Activated CD8-positive, alpha-beta T cell treated with anti-CD3 and anti-CD28 coated beads, Interleukin-2, amount 10 ng/mL, durations not matched to agents 7 days and 5 days (primary cell): ENCODE measurements around the gene KIF26B. TPM values are rescaled to one million over a fixed set of nuclear protein-coding genes. Genes with fewer than 3 reads are reported as not detected.

Experiments
- ATAC-seq: fragments of 150-1000 bp; cut with Tn5 transposase; one replicate; pipeline ENCODE4 v1.10.0; 2021; ENCODE audit warnings: moderate library complexity
- CTCF ChIA-PET: fragments of 350-600 bp; sonication (Branson Sonifier 250); formaldehyde crosslinking; loops from one replicate; lab custom pipeline; 2021; ENCODE audit warnings: antibody characterized with exemption; lab: Charles Lee
- POLR2A ChIA-PET: fragments of 350-600 bp; sonication (Branson Sonifier 250); formaldehyde crosslinking; loops from one replicate; lab custom pipeline; 2021; ENCODE audit warnings: antibody characterized with exemption; lab: Charles Lee
- DNase-seq: peaks from one replicate; pipeline ENCODE4 v3.0.0-alpha.2; 2020
- H3K27ac Mint-ChIP-seq: one replicate; pipeline ENCODE4 v1.8.0; 2021; ENCODE audit warnings: mild to moderate bottlenecking, mixed read lengths
- H3K27me3 Mint-ChIP-seq: one replicate; pipeline ENCODE4 v1.8.0; 2021; ENCODE audit warnings: low read depth, mixed read lengths
- H3K36me3 Mint-ChIP-seq: one replicate; pipeline ENCODE4 v1.8.0; 2021; ENCODE audit warnings: low read depth, mixed read lengths
- H3K4me1 Mint-ChIP-seq: one replicate; pipeline ENCODE4 v1.8.0; 2021; ENCODE audit warnings: low read depth, mixed read lengths
- H3K4me3 Mint-ChIP-seq: one replicate; pipeline ENCODE4 v1.8.0; 2021; ENCODE audit warnings: mild to moderate bottlenecking, mixed read lengths
- H3K9me3 Mint-ChIP-seq: one replicate; pipeline ENCODE4 v1.8.0; 2022; ENCODE audit warnings: mixed read lengths; ENCODE audit not compliant: insufficient read depth
- total RNA-seq, 2 experiments: library from RNA; stranded (reverse); gene quantifications; one replicate each; pipeline ENCODE4 v1.2.3, GENCODE V29; 2021

The KIF26B gene
- total RNA-seq, 2 experiments from 2014 or later, result 0.03 to 0.08 TPM

DNA sequence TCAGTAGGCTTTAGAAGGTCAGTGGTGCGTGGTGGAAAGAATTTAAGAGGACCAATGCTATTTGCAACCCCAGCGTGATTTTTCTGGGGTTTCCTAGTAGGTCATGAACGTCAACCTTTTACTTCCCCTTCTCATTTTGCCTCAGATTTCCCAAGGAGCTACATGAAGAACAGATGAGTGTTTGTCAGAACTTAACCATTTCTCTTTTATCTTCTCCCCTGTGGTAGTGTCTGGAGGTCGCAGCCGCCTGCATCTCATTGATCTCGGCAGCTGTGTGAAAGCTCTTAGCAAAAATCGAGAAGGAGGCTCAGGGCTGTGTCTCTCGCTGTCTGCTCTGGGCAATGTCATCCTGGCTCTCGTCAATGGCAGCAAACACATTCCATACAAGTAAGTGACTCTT is 491.1 kb downstream of the KIF26B start:
- Mint-ChIP-seq H3K36me3 (no peaks in the 10 kb centered on the region), H3K9me3 (peaks cover 23% of the 10 kb centered on the region), H3K4me1 (no peaks in the 10 kb centered on the region), H3K27me3 (peaks cover 2% of the 10 kb centered on the region), H3K27ac (no peak overlapping the region), H3K4me3 (no peak overlapping the region)
- ATAC-seq (no peak), DNase-seq (no peak)
- ChIA-PET CTCF (no interaction called here), POLR2A (no interaction called here)

GRCh38 chr1:245648749-245649522 is 494.2 kb downstream of the KIF26B start:
- Mint-ChIP-seq H3K9me3 (peaks cover 6% of the 10 kb centered on the region), H3K4me1 (no peaks in the 10 kb centered on the region), H3K4me3 (no peak overlapping the region), H3K36me3 (no peaks in the 10 kb centered on the region), H3K27me3 (peaks cover 2% of the 10 kb centered on the region), H3K27ac (no peak overlapping the region)
- DNase-seq, result no peak
- POLR2A ChIA-PET, result interaction anchor here (0.5 kb wide), 1 partner anchor 29 kb away, joined by 3 read pairs; no protein-coding TSS in a partner anchor
- CTCF ChIA-PET, result no interaction called here
- ATAC-seq, result no peak

GRCh38 chr1:245649666-245650065 is 494.9 kb downstream of the KIF26B start:
- Mint-ChIP-seq H3K27me3 (peaks cover 2% of the 10 kb centered on the region), H3K4me3 (no peak overlapping the region), H3K4me1 (no peaks in the 10 kb centered on the region), H3K36me3 (no peaks in the 10 kb centered on the region), H3K27ac (no peak overlapping the region), H3K9me3 (no peaks in the 10 kb centered on the region)
- ATAC-seq, result no peak
- no peak for DNase-seq
- POLR2A ChIA-PET, result no interaction called here
- CTCF ChIA-PET, result no interaction called here

GRCh38 chr1:245650441-245650960 is 495.7 kb downstream of the KIF26B start:
- H3K9me3 Mint-ChIP-seq, result no peaks in the 10 kb centered on the region
- no peak for ATAC-seq
- POLR2A ChIA-PET, result no interaction called here
- peaks cover 2% of the 10 kb centered on the region for H3K27me3 Mint-ChIP-seq
- DNase-seq, result no peak
- no peaks in the 10 kb centered on the region for H3K36me3 Mint-ChIP-seq
- no peaks in the 10 kb centered on the region for H3K4me1 Mint-ChIP-seq
- no peak overlapping the region for H3K4me3 Mint-ChIP-seq
- CTCF ChIA-PET, result no interaction called here
- H3K27ac Mint-ChIP-seq, result no peak overlapping the region

GRCh38 chr1:245651093-245651492 is 496.3 kb downstream of the KIF26B start:
- no peak overlapping the region for H3K4me3 Mint-ChIP-seq
- CTCF ChIA-PET, result no interaction called here
- ATAC-seq, result no peak
- H3K27ac Mint-ChIP-seq, result no peak overlapping the region
- H3K27me3 Mint-ChIP-seq, result peaks cover 2% of the 10 kb centered on the region
- POLR2A ChIA-PET, result no interaction called here
- H3K9me3 Mint-ChIP-seq, result no peaks in the 10 kb centered on the region
- no peaks in the 10 kb centered on the region for H3K36me3 Mint-ChIP-seq
- H3K4me1 Mint-ChIP-seq, result no peaks in the 10 kb centered on the region
- DNase-seq, result no peak

DNA sequence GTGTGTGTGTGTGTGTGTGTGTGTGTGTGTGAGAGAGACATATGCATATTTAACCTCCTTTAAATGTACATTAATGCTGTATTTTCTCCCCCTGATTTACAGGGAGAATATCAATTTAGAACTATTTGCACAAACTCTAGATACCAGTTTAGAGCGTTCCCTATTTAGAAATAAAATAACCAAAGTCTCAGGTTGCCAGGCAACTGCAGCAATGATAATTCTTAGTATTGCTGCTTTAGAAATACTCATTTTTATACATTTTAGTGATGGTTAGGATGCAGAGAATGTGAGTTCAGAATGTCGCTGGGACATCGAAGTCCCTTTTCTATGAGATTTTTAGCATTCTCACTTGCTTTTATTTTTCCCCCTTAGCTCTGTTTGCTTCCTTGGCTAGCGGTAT is 497.3 kb downstream of the KIF26B start:
- ChIA-PET CTCF (no interaction called here), POLR2A (no interaction called here)
- no peak overlapping the region for H3K27ac Mint-ChIP-seq
- ATAC-seq, result no peak
- H3K4me3 Mint-ChIP-seq, result no peak overlapping the region
- DNase-seq, result no peak
- H3K27me3 Mint-ChIP-seq, result peaks cover 2% of the 10 kb centered on the region
- no peaks in the 10 kb centered on the region for H3K4me1 Mint-ChIP-seq
- no peaks in the 10 kb centered on the region for H3K36me3 Mint-ChIP-seq
- H3K9me3 Mint-ChIP-seq, result no peaks in the 10 kb centered on the region

- Mint-ChIP-seq H3K36me3 (no peaks in the 10 kb centered on the region), H3K27ac (no peak overlapping the region), H3K27me3 (peaks cover 2% of the 10 kb centered on the region), H3K9me3 (no peaks in the 10 kb centered on the region), H3K4me1 (no peaks in the 10 kb centered on the region), H3K4me3 (no peak overlapping the region)
- ATAC-seq (no peak), DNase-seq (no peak)
- CTCF ChIA-PET, result no interaction called here
- POLR2A ChIA-PET, result no interaction called here
Measured at GRCh38 chr1:245652660-245653427, 498.1 kb downstream of the KIF26B start.

DNA sequence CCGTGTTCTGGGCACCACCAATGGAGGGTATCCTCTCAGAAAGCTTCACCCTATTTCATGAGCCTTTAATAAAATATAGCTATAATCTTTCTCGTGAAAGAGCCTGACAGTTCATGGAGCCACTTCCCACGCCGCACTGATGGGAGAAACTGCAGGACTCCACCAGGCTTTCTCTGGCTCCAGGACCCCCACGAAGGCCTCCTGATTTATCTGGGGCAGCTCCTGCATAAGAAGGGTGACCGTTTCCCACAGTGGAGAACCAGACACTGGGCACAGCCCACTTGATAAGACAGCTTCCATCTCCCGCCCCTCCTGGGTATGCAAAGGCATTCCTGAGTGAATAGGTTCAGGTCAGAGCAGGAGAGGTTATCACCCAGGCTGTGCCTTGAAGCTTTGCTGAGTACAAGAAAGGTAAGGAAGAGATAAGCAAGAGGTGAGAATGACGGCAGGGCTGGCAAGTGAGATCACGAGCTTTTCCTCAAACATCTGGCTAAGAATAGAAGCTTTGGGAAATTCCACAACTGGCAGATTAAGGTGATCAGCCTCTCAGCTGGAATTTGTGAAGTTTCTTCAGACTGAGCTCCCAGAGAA is 499.8 kb downstream of the KIF26B start:
- DNase-seq (no peak), ATAC-seq (no peak)
- ChIA-PET CTCF (no interaction called here), POLR2A (no interaction called here)
- Mint-ChIP-seq H3K36me3 (no peaks in the 10 kb centered on the region), H3K9me3 (no peaks in the 10 kb centered on the region), H3K4me1 (no peaks in the 10 kb centered on the region), H3K27me3 (no peaks in the 10 kb centered on the region), H3K27ac (no peak overlapping the region), H3K4me3 (no peak overlapping the region)

DNA sequence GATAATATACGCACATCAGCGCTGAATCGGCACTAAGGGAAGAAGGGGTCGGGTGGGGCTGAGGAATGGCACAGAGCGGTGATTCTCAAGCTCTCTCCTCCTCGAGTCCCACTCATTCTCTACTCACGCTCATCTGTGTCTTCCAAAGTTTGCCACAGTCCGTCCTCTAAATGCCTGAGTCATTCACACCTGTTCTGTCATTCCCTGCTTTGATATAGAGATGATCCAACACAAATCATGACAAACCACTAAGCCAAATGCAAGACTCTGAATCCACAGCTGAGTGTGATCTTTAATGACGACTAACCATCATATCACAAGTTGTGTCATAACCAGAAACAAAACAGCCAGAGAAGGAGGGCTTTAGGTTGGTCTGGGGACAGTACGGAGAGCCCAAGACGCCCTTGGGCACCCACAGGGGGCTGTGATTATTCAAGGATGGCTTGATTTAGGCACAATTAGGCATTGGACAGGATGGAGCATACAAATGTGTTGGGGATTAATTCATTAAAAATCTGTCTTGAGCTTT is 501.5 kb downstream of the KIF26B start:
- H3K36me3 Mint-ChIP-seq, result no peaks in the 10 kb centered on the region
- ChIA-PET POLR2A (no interaction called here), CTCF (no interaction called here)
- ATAC-seq, result no peak
- H3K27me3 Mint-ChIP-seq, result no peaks in the 10 kb centered on the region
- no peaks in the 10 kb centered on the region for H3K4me1 Mint-ChIP-seq
- no peak overlapping the region for H3K27ac Mint-ChIP-seq
- DNase-seq, result no peak
- no peaks in the 10 kb centered on the region for H3K9me3 Mint-ChIP-seq
- H3K4me3 Mint-ChIP-seq, result no peak overlapping the region

DNA sequence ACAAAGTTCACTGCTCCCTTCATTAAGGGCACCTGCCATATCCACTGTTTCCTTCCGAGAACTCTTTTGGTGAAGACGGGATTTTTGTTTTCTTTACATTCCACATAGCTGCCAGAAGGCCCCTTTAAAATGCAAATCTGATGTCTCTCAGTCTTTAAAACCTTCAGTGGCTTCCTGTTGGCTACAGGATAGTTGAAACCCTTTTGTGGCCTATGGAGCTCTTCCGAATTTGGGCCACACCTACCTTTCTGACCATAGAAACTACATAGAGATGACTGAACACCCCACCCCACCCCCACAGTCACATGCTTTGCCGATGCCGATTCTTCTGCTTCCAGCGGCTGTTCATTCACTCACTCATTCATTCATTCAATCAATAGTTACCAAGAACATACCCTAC is 502.6 kb downstream of the KIF26B start:
- ATAC-seq, result no peak
- Mint-ChIP-seq H3K4me1 (no peaks in the 10 kb centered on the region), H3K4me3 (no peak overlapping the region)

DNA sequence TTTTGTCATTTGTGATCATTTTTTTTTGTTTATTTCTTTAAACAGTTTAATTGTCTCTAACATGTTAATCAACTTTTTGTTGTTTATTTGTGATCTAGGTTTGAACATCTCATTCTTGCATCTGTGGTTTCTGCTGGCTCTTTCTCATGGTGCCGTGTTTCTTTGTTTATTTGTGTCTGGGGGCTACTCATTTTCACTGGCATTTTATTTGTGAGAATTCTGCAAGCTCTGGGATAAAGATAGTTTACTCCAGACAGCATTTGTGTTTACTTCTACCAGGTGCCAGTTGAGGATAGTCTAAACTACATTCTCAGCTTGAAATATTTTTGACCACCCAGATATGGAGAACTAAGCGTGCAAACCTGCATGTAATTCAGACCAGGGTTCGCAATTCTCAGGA is 508.6 kb downstream of the KIF26B start:
- Mint-ChIP-seq H3K4me3 (no peak overlapping the region), H3K27ac (no peak overlapping the region), H3K4me1 (no peaks in the 10 kb centered on the region), H3K36me3 (no peaks in the 10 kb centered on the region), H3K27me3 (no peaks in the 10 kb centered on the region), H3K9me3 (no peaks in the 10 kb centered on the region)
- DNase-seq, result no peak
- ChIA-PET POLR2A (no interaction called here), CTCF (no interaction called here)
- ATAC-seq, result no peak

More for the DNA sequence above, 502.6 kb downstream of the KIF26B start:
- no peak for DNase-seq
- Mint-ChIP-seq H3K36me3 (no peaks in the 10 kb centered on the region), H3K27ac (no peak overlapping the region), H3K27me3 (no peaks in the 10 kb centered on the region), H3K9me3 (no peaks in the 10 kb centered on the region)
- ChIA-PET POLR2A (no interaction called here), CTCF (no interaction called here)

GRCh38 chr1:245663841-245664240 is 509.1 kb downstream of the KIF26B start:
- Mint-ChIP-seq H3K27ac (no peak overlapping the region), H3K4me1 (no peaks in the 10 kb centered on the region), H3K27me3 (no peaks in the 10 kb centered on the region), H3K9me3 (no peaks in the 10 kb centered on the region), H3K4me3 (no peak overlapping the region), H3K36me3 (no peaks in the 10 kb centered on the region)
- POLR2A ChIA-PET, result no interaction called here
- no peak for ATAC-seq
- no peak for DNase-seq
- CTCF ChIA-PET, result no interaction called here
